HL-60 (cell line): ENCODE data around the gene CTIF.

Experiments
- DNase-seq, 2 experiments: peaks; one replicate each; pipeline ENCODE4 v3.0.0-alpha.2; 2010 to 2020; ENCODE audit warnings: low read depth in 1 of 2, low spot score in 1 of 2
- H3K27ac ChIP-seq: fragments of 250-450 bp; sonication (Bioruptor Pico); replicated peaks from 2 replicates; pipeline ENCODE4 v1.5.1; 2020; ENCODE audit warnings: mild to moderate bottlenecking, moderate library complexity
- H3K27me3 ChIP-seq: fragments of 250-450 bp; sonication (Bioruptor Pico); 2 replicates; pipeline ENCODE4 v1.5.1; 2021; ENCODE audit warnings: mild to moderate bottlenecking, moderate library complexity; ENCODE audit not compliant: insufficient read depth, poor library complexity, severe bottlenecking
- H3K4me3 ChIP-seq: replicated peaks from 2 replicates; pipeline ENCODE4 v1.5.1; 2011; ENCODE audit warnings: mild to moderate bottlenecking, control low read depth, low read length; ENCODE audit not compliant: insufficient read depth
- CTCF ChIP-seq: IDR thresholded peaks from one replicate; pipeline ENCODE4 v1.5.1; 2011; ENCODE audit warnings: low read length, control low read depth, inconsistent platforms; ENCODE audit not compliant: insufficient read depth
- GABPA ChIP-seq: IDR thresholded peaks from 2 replicates; pipeline ENCODE4 v1.6.1; 2012; ENCODE audit warnings: low read depth
- POLR2AphosphoS5 ChIP-seq: IDR thresholded peaks from 2 replicates; pipeline ENCODE4 v1.6.1; 2012; ENCODE audit warnings: low read depth
- REST ChIP-seq: IDR thresholded peaks from 2 replicates; pipeline ENCODE4 v1.6.1; 2012; ENCODE audit warnings: low read depth; ENCODE audit not compliant: insufficient replicate concordance
- SPI1 ChIP-seq: IDR thresholded peaks from 2 replicates; pipeline ENCODE4 v1.6.1; 2012; ENCODE audit warnings: low read depth, mild to moderate bottlenecking, borderline replicate concordance

Gene CTIF

GRCh38 chr18:48788373-48788772 lies 249.5 kb downstream of the CTIF start:
- H3K27ac ChIP-seq = no peak overlapping the region
- TF ChIP-seq POLR2AphosphoS5 (no peak), CTCF (no peak), SPI1 (no peak), GABPA (no peak), REST (no peak)
- no peak overlapping the region for H3K4me3 ChIP-seq
- no peaks in the 10 kb centered on the region for H3K27me3 ChIP-seq
- no peak for DNase-seq

- Histone ChIP-seq H3K27ac (no peak overlapping the region), H3K27me3 (no peaks in the 10 kb centered on the region), H3K4me3 (no peak overlapping the region)
- DNase-seq = no peak
- TF ChIP-seq SPI1 = no peak
- no peak for TF ChIP-seq REST
- TF ChIP-seq GABPA = no peak
- no peak for TF ChIP-seq CTCF
- no peak for TF ChIP-seq POLR2AphosphoS5
Observed at GRCh38 chr18:48789259-48789812, 250.5 kb downstream of the CTIF start.

GRCh38 chr18:48790226-48790863 lies 251.5 kb downstream of the CTIF start:
- DNase-seq = no peak
- TF ChIP-seq POLR2AphosphoS5 = no peak
- no peak for TF ChIP-seq GABPA
- TF ChIP-seq REST = no peak
- no peak for TF ChIP-seq SPI1
- no peak for TF ChIP-seq CTCF

More at GRCh38 chr18:48790226-48790863, 251.5 kb downstream of the CTIF start:
- no peak overlapping the region for H3K27ac ChIP-seq
- H3K27me3 ChIP-seq = no peaks in the 10 kb centered on the region
- no peak overlapping the region for H3K4me3 ChIP-seq
